IPS-NIHi7 (cell line): Measurements from ENCODE around the gene NFIB.

Source experiments
- DNase-seq: peaks from one replicate; pipeline ENCODE4 v3.0.0; 2012; ENCODE audit warnings: mixed read lengths; ENCODE audit errors: extremely low spot score

The NFIB gene

DNA sequence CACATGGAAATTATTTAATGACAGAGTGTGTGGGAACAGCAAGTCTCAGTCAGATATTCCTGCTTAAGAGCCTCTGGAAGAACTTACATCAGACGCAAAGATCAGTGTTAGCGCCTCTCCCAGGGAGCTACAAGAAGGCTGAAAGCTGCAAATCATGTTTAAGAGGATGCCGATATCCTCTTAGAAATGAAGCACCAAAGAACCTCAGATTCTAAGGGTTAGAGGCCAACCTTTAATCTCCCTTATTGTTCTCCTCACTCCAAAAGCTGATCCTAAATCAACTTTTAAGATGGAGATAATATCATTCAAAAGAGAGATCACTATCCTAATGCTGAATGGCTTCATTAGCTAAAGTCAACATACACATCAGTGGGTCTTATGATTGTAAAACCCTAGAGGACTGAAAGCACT is 160.6 kb downstream of the NFIB start:
- DNase-seq = no peak

GRCh38 chr9:14151451-14151850 is 162.5 kb downstream of the NFIB start:
- DNase-seq = no peak

- DNase-seq = no peak
Measured at GRCh38 chr9:14148501-14149103, 165.3 kb downstream of the NFIB start.

DNA sequence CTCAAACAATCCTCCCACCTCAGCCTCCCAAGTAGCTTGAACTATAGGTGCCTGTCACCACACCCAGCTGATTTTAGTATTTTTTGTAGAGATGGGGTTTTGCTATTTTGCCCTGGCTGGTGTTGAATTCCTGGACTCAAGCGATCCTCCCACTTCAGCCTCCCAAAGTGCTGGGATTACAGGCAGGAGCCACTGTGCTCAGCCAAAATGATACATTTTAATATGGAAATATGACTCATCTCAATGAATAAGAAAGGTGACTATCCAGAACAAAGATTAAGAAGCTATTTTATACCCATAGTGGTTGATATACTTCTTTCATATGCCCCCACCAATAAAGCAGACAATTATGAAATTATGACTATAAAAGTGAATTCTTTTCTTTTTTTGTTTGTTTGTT is 166.2 kb downstream of the NFIB start:
- no peak for DNase-seq

GRCh38 chr9:14146201-14146874 is 167.6 kb downstream of the NFIB start:
- no peak for DNase-seq

- no peak for DNase-seq
Measured at GRCh38 chr9:14144215-14144614, 169.7 kb downstream of the NFIB start.

DNA sequence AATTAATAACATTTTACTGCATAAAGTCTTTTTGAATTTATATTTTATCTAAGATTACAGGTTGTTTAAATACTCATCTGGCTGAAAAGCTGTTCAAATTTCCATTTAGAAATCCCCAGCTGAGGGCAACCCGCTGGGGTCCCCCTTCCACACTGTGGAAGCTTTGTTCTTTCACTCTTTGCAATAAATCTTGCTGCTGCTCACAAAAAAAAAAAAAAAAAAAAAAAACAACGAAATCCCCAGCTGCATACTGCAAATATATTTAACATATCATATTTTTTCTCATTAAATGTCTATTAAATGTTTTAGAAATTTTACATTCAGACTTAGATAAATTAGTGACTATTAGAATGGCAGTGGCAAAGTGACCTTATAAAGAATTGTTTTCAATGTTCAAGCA is 172.2 kb downstream of the NFIB start:
- no peak for DNase-seq

DNA sequence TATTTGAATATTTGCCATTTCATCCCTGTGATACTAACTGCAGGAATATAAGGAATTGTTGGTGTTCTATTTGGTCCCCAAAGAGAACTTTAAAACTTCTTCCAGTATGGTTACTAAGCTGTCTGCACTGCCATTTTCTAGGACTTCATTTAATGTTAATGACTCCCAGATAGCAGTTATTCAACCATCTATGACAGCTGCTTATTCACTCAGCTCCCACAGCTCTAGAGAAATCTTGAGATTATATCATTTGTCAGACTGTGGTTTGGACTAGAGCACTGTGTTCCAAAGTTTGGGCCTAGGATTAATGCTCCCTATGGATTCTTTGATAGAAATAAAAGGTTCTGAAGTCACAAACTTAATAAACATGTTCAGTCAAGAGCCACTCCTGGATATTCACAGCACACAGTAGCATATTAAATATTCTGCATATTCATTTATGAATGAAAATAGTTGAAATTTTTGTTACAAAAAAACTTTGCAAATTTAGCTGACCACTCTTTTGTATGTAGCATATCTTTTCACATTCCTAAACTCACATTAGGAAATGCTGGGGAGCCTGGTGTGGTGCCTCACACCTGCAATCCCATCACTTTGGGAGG is 173.7 kb downstream of the NFIB start:
- DNase-seq = no peak

DNA sequence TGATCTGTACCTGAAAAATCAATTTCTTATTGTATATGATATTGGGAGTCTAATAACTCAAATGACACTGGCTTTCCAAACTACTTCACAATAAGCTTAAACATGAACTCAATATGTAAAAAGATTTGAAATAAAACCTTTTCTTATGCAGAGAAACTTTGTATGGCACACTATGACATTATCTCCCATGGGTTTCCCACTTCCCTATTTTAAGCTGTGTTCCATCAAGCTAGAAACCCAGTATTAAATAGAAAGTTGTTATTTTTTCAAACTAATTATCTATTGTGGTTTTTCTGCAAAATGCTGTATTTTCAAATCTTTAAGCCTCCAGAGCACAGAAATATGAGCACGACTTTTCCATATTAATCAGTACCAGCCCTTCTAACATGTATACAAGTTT is 174.7 kb downstream of the NFIB start:
- no peak for DNase-seq

GRCh38 chr9:14136646-14137370 is 177.1 kb downstream of the NFIB start:
- DNase-seq = no peak

- no peak for DNase-seq
Measured at GRCh38 chr9:14136047-14136635, 177.8 kb downstream of the NFIB start.

DNA sequence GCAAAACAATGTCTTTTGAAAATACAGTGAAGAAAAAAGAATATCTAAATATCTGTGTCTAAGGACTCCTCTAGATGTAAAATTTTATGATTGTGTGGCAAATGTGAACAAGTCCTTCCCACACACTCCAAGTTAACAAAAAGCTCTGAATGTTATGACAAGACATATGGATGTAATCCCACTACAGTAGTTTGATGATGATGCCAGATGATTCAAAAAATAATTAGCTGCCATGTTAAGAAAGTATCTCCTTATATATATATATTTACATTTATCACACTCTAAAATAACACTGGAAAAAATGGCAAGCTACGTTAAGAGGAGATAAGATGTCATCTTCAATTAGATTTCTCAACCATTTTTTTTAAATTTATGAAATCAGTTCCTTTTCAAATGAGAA is 178.5 kb downstream of the NFIB start:
- no peak for DNase-seq

DNA sequence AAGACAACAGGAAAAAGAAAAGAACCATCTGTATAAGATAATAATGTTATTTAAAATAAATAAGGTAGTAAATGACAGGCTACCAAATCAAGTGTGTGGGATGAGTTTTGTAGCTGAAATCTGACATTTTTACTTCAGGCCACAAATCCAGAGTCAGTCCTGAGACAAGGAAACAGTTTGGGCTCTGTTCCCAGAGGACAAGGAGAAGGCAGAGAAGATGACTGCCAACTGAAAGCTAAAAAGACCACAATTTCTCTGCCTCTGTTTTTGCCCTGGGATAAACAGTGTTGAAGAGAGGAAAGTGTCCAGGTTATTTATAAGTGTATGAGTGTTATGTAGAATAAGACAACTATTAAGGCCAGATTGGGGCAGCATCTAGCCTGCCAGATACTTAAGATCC is 180.5 kb downstream of the NFIB start:
- no peak for DNase-seq

- DNase-seq = no peak
Measured at GRCh38 chr9:14132775-14133174, 181.2 kb downstream of the NFIB start.

DNA sequence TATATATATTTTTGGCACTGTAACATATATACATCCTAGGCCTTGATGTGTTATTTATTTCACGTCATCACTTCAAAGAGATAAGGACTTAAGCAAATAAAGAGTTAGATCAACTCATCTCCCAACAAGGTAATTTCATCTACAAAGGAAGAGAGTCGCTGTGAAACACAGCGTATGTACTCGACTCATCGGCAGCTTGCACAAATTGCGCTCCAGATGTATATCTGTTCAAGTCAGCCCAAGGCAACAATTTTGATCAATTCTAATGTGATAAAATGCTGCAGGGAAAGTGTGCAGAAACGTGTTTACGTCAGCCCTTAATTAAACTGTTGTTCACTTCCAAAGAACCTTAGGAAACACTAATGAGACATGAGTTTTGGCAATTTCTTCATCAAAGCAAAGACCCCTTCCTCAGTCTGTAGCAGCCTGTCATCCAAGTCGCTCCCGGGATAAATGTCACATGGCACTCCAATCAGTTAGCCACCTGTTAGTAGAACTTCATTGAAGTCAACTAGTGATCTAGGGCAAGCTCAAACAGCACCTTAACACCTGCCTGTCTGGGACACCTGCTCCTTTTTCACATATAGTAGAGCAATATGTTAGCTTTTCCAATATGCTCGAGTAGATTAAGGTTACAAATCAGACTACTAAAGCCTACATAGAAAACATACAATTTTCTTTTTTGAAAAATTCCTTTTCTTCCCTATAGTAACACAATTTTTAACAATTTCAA is 182.4 kb downstream of the NFIB start:
- DNase-seq = no peak

DNA sequence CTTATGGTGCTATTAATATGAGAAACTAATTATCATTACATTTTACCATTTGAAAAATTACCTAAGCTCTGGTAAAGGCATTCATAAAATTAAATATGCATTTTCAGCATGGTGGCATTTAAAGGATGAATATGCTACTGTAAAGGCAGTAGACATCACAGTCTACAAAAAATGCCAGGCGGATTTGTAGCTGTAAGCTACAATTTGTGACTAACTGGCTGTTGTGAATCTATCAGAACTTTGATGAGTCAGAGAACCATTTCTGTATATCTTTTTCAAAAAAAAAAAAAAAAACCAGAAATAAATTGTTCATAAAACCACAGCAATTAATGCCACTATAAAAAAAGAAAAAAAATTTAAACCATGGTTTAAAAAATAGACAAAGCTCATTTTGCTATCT is 186.3 kb downstream of the NFIB start:
- no peak for DNase-seq

DNA sequence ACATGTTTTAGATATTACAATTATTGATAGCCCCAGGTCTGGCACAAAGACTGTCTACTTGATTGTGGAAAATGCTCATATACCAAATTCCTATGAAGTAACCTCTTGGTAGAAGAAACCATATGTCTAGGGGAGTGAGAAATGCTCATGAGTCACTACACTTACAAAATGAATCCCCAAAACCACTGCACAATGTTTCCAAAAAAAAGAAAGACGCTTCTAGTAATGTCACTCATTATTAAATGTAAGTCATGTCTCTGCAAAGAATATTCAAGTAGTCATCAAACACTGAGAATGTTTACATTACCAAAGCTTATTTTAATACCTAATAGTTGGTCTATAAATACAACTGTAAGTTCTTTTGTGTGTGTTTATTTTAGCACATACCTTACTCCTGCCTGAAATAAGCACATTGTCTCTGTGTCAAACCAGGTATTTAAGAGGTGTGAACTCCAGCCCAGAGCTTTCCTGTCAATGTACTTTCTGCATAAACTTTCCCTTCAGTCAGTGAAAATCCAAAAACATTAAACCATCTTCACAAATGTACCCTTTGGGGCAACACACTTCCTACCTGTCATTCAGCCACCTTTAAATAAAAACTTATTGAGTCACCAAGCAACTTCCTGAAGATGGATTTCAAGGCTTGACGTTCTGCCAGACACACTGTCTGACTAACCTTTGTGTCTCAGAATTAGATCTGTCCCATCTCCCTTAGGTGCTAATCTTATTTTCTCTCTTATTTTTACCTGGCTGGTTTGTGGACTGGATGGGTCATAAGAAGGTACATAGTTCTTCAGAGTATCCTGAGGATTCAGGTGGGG is 194.0 kb downstream of the NFIB start:
- DNase-seq = no peak

DNA sequence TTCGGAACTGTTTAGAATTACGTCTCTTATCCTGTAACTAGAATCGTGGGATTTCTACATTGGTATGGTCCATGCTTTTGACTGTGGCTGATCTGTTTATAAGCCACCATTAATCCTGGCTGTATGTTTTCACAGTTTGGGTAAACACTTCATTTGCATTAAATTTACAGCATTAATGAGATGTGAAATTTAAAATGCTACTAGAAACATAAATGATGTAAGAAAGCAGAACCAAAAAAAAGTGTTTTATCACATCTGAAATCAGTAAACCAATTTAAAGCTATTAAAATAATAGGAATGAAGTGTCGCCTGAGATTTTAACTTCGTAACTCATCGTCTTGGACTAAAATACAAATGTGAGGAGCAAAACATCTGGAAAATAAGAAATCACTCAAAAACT is 201.7 kb downstream of the NFIB start:
- DNase-seq = no peak

DNA sequence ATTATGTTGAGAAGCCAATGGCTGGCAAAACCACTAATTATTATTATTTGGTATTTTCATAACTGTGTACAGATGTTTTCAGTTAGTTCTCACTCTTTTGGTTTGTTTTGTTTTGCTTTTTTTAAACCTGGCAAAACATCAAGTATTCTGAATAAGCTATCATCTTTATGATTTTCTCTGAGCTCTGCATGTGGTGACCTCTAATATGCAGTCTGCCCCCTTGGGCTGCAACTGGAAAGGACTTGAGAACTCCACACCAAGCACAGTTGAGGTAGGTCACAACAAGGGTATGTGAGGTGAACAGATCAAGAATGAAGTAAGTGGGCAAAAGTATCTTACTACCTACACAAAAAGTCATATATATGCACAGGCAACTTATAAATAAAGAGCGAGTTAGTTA is 202.2 kb downstream of the NFIB start:
- DNase-seq = no peak

- no peak for DNase-seq
Measured at GRCh38 chr9:14107977-14108376, 206.0 kb downstream of the NFIB start.

- DNase-seq = no peak
Measured at GRCh38 chr9:14107495-14107894, 206.4 kb downstream of the NFIB start.
